HG03064 (cell line): ENCODE data around the gene ANXA2R.
A peak's percentile ranks its signal among the peaks of the same experiment; 100 is the strongest.
"Not testable (repeated sequence)": the region's sequence is repeated elsewhere in the genome, so short reads cannot be mapped to it uniquely, and the experiment has no call there.

ENCODE experiments used
- ATAC-seq: cut with Tn5 transposase; IDR thresholded peaks from one replicate; pipeline ENCODE4 v1.9.1; 2021; ENCODE audit warnings: low read depth; ENCODE audit not compliant: unreplicated experiment

The ANXA2R gene

GRCh38 chr5:43061352-43062075 is 21.4 kb upstream of the ANXA2R start:
- no peak for ATAC-seq

GRCh38 chr5:43060020-43060419 is 19.9 kb upstream of the ANXA2R start:
- ATAC-seq, result not testable (repeated sequence)

GRCh38 chr5:43055098-43055497 is 15.0 kb upstream of the ANXA2R start:
- ATAC-seq, result not testable (repeated sequence)

- no peak for ATAC-seq
Measured at GRCh38 chr5:43051684-43052083, 11.6 kb upstream of the ANXA2R start.

DNA sequence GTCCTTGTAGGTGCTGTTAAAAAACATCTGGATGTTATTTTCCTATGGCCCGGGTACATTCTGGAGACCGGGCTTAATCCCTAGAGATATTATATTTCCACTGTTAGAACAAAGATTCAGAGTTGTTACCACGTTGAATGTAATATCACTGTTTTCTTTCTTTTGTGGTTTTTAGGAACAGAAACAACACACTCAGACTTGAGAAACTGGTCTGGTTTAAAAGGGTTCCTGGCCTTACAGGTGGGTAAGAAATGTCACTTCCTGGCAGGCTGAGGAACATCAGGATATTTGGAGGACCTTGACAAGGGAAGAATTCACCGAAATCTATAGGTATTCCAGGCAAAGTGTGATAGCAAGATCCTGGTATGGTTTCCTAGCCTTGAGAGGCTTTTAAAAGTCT is 10.3 kb upstream of the ANXA2R start:
- no peak for ATAC-seq

- no peak for ATAC-seq
Measured at GRCh38 chr5:43049236-43049635, 9.1 kb upstream of the ANXA2R start.

DNA sequence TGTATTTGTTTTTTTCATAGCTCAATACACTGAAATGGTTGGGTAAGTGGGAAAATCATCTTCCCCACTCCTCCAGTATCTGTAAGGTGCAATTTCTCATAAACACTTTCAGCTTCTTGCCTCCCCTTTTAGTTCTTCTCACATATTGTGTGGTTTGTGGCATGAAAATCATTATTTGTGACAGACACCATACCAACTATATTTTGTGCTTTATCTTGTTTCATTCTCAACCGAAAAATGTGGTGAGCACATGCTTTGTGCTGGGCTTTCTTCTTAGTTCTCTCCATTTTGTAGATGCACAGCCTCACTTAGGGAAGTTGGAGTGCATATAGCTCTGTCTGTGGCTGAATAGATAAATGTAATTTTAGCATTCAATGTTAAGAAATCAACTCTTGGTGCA is 6.4 kb upstream of the ANXA2R start:
- no peak for ATAC-seq

- no peak for ATAC-seq
Measured at GRCh38 chr5:43045236-43045635, 5.1 kb upstream of the ANXA2R start.

DNA sequence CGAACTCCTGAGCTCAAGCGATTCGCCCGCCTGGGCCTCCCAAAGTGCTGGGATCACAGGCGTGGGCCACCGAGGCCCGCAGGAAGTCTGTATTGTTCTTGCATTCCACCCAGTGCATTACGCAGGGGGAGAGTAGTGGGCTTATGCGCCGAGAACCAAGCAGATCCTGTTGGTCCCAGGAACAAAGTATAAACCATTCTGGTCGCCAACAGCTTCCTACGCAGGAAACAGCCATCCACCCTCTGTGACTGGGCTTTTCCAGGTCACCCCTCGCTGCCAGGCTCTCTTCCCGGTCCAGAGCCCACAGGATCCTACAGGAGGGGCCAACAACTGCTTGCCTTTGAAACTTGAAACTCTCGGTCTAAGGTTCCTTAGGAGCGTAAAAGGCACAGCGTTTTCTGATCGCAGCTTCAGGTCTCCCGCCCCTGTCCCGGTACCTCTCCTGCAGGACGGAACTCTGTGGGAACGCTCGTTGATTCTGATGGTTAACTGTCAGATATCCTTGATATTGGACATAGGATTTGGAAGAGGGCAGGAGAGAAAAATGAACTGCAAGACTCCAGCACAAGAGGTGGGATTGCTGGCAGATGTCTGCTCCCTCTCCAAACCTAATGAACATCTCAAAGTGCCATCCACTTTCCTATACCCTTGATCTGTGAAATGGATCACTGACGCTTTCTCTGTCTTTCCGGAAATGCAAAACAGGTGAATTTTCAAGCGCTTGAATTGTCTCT is 4.2 kb upstream of the ANXA2R start:
- ATAC-seq, result no peak

- no peak for ATAC-seq
Measured at GRCh38 chr5:43043400-43043756, 3.3 kb upstream of the ANXA2R start.

GRCh38 chr5:43042626-43043399 is 2.7 kb upstream of the ANXA2R start:
- ATAC-seq, result peak; percentile 28

DNA sequence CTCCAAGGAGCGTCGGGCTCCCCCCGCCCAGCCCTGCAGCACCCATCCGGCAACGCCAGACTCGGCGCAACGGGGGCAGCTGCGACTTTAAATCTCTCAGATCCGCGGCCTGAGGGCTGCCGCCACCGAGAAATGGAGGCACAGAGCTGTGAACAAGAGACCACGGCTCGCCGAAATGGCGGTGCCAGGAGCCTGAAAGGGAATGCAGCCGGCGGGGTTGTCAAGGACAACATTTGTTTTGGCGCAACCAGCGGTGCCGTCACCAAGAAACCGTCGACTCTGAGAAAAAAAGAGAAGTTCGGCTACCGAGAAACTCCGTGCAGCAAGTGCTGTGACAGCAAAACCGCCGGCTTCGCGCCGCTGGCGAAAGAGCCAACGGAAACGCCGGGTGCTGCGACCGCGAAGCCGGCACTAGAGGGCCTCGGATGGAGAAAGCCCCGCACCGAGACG is 2.1 kb upstream of the ANXA2R start:
- ATAC-seq, result peak; percentile 32

GRCh38 chr5:43041669-43042175 is 1.6 kb upstream of the ANXA2R start:
- ATAC-seq, result peak; percentile 9

GRCh38 chr5:43041110-43041668 is 1.1 kb upstream of the ANXA2R start:
- ATAC-seq, result no peak

DNA sequence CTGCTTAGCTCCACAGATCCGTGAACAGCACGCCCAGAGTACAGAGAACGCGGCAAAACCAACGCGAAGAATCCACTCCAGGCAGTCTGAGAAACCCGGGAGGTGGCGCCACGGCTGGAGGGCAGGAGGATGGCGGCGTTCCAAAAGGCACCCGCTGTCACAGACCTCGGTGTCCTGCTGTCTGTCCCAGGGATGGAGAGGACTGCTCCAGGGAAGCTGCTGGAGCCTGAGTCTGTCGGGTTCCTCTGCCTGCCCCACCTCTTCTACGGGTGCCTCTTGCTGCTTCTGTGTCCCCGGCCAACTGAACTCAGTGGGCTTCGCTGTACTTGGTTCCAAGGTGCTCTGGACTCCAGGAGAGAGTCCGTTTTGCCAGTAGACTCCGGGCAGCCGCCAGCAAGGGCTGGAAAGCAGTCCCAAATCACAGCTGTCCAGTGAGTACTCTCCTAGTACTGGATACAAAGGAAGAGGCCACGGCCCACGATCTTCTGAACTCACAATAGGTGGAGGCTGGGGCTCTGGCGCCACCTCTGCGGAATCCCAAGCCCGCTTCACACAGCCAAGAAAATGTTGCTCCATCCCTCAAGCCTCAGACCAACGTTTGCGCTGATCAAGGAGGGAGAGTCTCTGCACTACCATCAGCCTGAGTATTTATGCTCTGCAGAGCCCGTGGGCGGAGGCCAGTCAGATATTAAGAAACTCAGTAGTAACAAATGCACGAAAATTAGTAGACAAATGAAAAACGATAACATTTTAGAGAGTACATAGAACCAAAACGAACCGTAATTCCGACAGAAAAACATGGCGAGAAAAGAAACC is 440 bp downstream of the ANXA2R start:
- ATAC-seq, result no peak

- no peak for ATAC-seq
Measured at GRCh38 chr5:43039152-43039470, 1.0 kb downstream of the ANXA2R start.

GRCh38 chr5:43038496-43038989 is 1.6 kb downstream of the ANXA2R start:
- ATAC-seq, result no peak

DNA sequence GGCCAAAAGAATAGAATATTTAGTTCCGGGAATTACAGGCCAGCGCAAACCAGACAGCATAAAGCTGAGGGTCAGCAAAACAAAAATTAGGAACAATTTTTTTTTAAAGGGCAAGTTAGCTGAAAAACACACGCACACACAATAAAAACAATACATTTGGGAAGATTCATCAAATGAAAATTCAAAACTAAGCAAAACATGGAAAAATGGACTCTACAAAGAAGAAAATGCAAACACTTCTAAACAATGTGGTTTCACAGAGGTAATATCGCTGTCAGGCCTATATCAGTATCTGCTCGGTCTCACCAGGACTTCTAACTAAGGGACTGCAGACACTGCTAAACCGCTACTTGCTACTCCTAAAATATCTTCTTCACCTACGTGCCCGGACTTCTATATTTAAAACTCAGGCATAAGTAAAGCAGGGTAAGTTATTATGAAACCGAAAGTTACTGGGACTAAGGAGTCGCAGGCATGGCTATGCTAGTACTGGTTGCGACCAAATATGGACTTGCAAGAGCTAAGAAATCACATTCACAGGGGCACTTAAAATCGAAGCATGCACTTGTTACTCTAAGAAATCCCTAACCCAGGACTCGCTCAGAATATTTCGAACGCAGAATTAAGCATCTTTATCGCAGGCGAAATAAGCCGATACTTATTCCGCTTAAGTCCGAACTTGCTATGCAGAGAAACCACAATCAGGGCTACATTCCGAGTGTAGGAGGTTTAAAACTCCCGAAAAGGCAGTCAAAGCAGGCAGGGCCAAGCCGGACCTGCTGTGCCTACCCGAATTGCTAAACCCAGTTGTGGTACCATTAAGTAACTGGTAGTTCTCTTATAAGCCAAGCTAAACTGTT is 2.3 kb downstream of the ANXA2R start:
- ATAC-seq, result no peak
